NCI-H2107 treated with DMSO at 0.1 percent for 48 hours (cell line): ENCODE measurements around the gene KIAA0232.
"Not testable (repeated sequence)": the region's sequence is repeated elsewhere in the genome, so short reads cannot be mapped to it uniquely, and the experiment has no call there.

ENCODE experiments used
- DNase-seq: peaks from one replicate; lab custom pipeline; 2025; ENCODE audit not compliant: unreplicated experiment; lab: John Stamatoyannopoulos, UW

Gene KIAA0232

GRCh38 chr4:6775746-6776145, 6.8 kb upstream of the KIAA0232 start:
- no peak for DNase-seq

GRCh38 chr4:6776920-6777635, 5.4 kb upstream of the KIAA0232 start:
- no peak for DNase-seq

- DNase-seq, result no peak
Observed at GRCh38 chr4:6777636-6778281, 4.8 kb upstream of the KIAA0232 start.

- no peak for DNase-seq
Observed at GRCh38 chr4:6778435-6778834, 4.1 kb upstream of the KIAA0232 start.

GRCh38 chr4:6779667-6780565, 2.6 kb upstream of the KIAA0232 start:
- DNase-seq, result peak; percentile 78

GRCh38 chr4:6781113-6781512, 1.4 kb upstream of the KIAA0232 start:
- peak; percentile 9 for DNase-seq

- no peak for DNase-seq
Observed at GRCh38 chr4:6781561-6781960, 966 bp upstream of the KIAA0232 start.

GRCh38 chr4:6782846-6783110, 251 bp downstream of the KIAA0232 start:
- no peak for DNase-seq

- DNase-seq, result peak; percentile 51
Observed at GRCh38 chr4:6783111-6783981, 819 bp downstream of the KIAA0232 start.

GRCh38 chr4:6785572-6785925, 3.0 kb downstream of the KIAA0232 start:
- DNase-seq, result no peak

GRCh38 chr4:6788123-6788522, 5.6 kb downstream of the KIAA0232 start:
- no peak for DNase-seq

GRCh38 chr4:6791245-6791644, 8.7 kb downstream of the KIAA0232 start:
- not testable (repeated sequence) for DNase-seq

- DNase-seq, result not testable (repeated sequence)
Observed at GRCh38 chr4:6791796-6792195, 9.3 kb downstream of the KIAA0232 start.

GRCh38 chr4:6794189-6794588, 11.7 kb downstream of the KIAA0232 start:
- DNase-seq, result no peak

GRCh38 chr4:6795821-6796220, 13.3 kb downstream of the KIAA0232 start:
- no peak for DNase-seq

GRCh38 chr4:6797368-6797767, 14.8 kb downstream of the KIAA0232 start:
- DNase-seq, result not testable (repeated sequence)

GRCh38 chr4:6799091-6799490, 16.6 kb downstream of the KIAA0232 start:
- DNase-seq, result no peak

- no peak for DNase-seq
Observed at GRCh38 chr4:6802025-6802424, 19.5 kb downstream of the KIAA0232 start.

- DNase-seq, result no peak
Observed at GRCh38 chr4:6802626-6803025, 20.1 kb downstream of the KIAA0232 start.

- no peak for DNase-seq
Observed at GRCh38 chr4:6803246-6803645, 20.7 kb downstream of the KIAA0232 start.
